ENCODE data around the gene CEP350.
"Not testable (repeated sequence)": the region's sequence is repeated elsewhere in the genome, so short reads cannot be mapped to it uniquely, and the experiment has no call there.

CEP350 gene

DNA sequence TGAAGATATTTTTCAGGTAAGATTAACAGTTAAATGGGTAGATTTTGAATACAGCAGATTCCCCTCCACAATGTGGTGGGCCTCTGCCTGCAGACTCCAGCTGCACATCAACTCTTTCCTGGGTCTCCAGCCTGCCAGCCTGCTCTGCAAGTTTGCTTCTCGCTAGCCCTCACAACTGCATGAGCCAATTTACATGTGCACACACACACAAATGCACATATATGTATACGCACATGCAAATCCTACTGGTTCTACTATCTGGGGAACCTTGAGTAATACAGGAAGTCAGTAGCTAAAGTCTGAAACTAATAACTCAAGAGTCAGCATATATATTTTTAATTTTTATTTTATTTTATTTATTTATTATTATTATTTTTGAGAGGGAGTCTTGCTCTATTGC lies 165.2 kb downstream of the CEP350 start:
- no peak overlapping the region for H3K4me3 ChIP-seq (ENCODE audit: low read length in 2 of 2)

DNA sequence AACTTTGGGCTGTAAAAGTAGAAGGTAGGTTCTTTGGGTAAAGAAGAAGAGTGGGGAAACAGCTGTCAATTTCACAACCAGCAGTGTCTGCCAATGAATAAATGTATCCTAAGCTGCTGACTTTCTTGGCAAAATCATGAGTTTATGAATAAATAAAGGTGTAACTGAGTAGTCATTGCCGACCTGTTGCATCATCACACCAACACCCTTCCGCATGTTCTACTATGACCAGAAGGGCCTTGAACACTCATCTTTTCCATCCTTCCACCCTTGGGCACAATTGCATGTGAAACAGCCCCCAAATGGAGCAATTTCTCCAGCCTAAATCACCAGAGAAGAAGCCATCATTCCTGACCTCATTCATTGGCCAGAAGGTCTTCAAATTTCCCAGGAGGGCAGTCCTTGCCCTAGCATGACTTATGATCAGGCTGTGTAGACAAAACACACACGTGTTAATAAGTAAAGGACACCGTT lies 168.9 kb downstream of the CEP350 start:
- H3K36me3 ChIP-seq (ENCODE audit: control insufficient read depth in 2 of 2, insufficient read depth in 2 of 2, low read length in 2 of 2), result no peaks in the 10 kb centered on the region
- H3K27ac ChIP-seq (ENCODE audit: low read length), result no peak overlapping the region
- no peaks in the 10 kb centered on the region for H3K27me3 ChIP-seq (ENCODE audit: control insufficient read depth in 1 of 2, insufficient read depth in 2 of 2, low read length in 2 of 2)
- no peak overlapping the region for H3K4me3 ChIP-seq (ENCODE audit: low read length in 2 of 2)
- no peak overlapping the region for H3K9ac ChIP-seq (ENCODE audit: low read length in 2 of 2)
- H3K4me1 ChIP-seq (ENCODE audit: control insufficient read depth, insufficient read depth, low read length), result no peaks in the 10 kb centered on the region
- H3K9me3 ChIP-seq (ENCODE audit: control insufficient read depth in 2 of 2, low read length in 2 of 2), result no peaks in the 10 kb centered on the region

More for the DNA sequence above, 165.2 kb downstream of the CEP350 start:
- Histone ChIP-seq H3K9me3 (ENCODE audit: control insufficient read depth in 2 of 2, low read length in 2 of 2) (no peaks in the 10 kb centered on the region), H3K36me3 (ENCODE audit: control insufficient read depth in 2 of 2, insufficient read depth in 2 of 2, low read length in 2 of 2) (no peaks in the 10 kb centered on the region), H3K4me1 (ENCODE audit: control insufficient read depth, insufficient read depth, low read length) (peaks cover 9% of the 10 kb centered on the region), H3K27ac (ENCODE audit: low read length) (no peak overlapping the region), H3K9ac (ENCODE audit: low read length in 2 of 2) (no peak overlapping the region), H3K27me3 (ENCODE audit: control insufficient read depth in 1 of 2, insufficient read depth in 2 of 2, low read length in 2 of 2) (no peaks in the 10 kb centered on the region)

DNA sequence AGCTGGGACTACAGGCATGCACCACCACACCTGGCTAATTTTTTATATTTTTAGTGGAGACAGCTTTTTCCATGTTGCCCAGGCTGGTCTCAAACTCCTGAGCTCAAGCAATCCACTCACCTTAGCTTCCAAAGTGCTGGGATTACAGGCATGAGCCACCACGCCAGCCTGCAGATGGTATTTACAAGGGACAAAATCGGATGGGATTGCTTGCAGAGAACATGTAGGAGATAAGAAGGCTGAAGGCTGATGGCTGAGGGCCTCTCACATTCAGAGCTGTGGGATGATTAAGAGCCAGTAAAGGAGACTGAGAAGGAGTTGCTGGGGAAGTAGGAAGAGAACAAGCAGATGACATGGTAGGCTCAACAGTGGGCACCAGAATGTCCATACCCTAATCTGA lies 176.0 kb downstream of the CEP350 start:
- Histone ChIP-seq H3K4me3 (ENCODE audit: low read length in 2 of 2) (no peak overlapping the region), H3K36me3 (ENCODE audit: control insufficient read depth in 2 of 2, insufficient read depth in 2 of 2, low read length in 2 of 2) (no peaks in the 10 kb centered on the region), H3K27ac (ENCODE audit: low read length) (no peak overlapping the region), H3K9me3 (ENCODE audit: control insufficient read depth in 2 of 2, low read length in 2 of 2) (no peaks in the 10 kb centered on the region), H3K27me3 (ENCODE audit: control insufficient read depth in 1 of 2, insufficient read depth in 2 of 2, low read length in 2 of 2) (no peaks in the 10 kb centered on the region), H3K9ac (ENCODE audit: low read length in 2 of 2) (no peak overlapping the region), H3K4me1 (ENCODE audit: control insufficient read depth, insufficient read depth, low read length) (peaks cover 3% of the 10 kb centered on the region)

DNA sequence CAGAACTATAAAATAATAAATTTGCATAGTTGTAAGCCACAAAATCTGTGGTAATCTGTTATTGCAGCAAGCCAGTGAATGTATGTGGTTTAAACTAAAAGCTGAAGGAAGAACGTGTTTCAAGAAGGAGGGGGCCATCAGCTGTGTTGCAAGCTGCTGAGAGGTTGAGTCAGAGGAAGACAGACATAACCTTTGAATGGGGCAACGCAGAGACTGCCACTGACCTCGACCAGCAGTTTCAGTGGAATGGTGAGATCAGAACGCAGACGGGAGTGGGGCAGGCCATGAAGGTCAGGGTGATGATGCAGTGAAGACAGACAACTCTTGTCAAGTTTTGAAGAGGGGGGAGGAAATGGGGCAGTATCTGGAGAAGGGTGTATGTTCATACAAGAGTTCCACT lies 176.9 kb downstream of the CEP350 start:
- H3K27ac ChIP-seq (ENCODE audit: low read length), result no peak overlapping the region
- peaks cover 0 to 2% of the 10 kb centered on the region in 2 donors for H3K9me3 ChIP-seq (ENCODE audit: control insufficient read depth in 2 of 2, low read length in 2 of 2)
- H3K9ac ChIP-seq (ENCODE audit: low read length in 2 of 2), result no peak overlapping the region
- H3K4me3 ChIP-seq (ENCODE audit: low read length in 2 of 2), result no peak overlapping the region
- H3K4me1 ChIP-seq (ENCODE audit: control insufficient read depth, insufficient read depth, low read length), result peaks cover 3% of the 10 kb centered on the region
- H3K36me3 ChIP-seq (ENCODE audit: control insufficient read depth in 2 of 2, insufficient read depth in 2 of 2, low read length in 2 of 2), result no peaks in the 10 kb centered on the region
- H3K27me3 ChIP-seq (ENCODE audit: control insufficient read depth in 1 of 2, insufficient read depth in 2 of 2, low read length in 2 of 2), result no peaks in the 10 kb centered on the region

- no peak overlapping the region for H3K9ac ChIP-seq (ENCODE audit: low read length in 2 of 2)
- H3K27me3 ChIP-seq (ENCODE audit: control insufficient read depth in 1 of 2, insufficient read depth in 2 of 2, low read length in 2 of 2), result no peaks in the 10 kb centered on the region
- no peaks in the 10 kb centered on the region for H3K36me3 ChIP-seq (ENCODE audit: control insufficient read depth in 2 of 2, insufficient read depth in 2 of 2, low read length in 2 of 2)
- peaks cover 0 to 3% of the 10 kb centered on the region in 2 donors for H3K9me3 ChIP-seq (ENCODE audit: control insufficient read depth in 2 of 2, low read length in 2 of 2)
- H3K4me3 ChIP-seq (ENCODE audit: low read length in 2 of 2), result no peak overlapping the region
- H3K4me1 ChIP-seq (ENCODE audit: control insufficient read depth, insufficient read depth, low read length), result peaks cover 3% of the 10 kb centered on the region
- no peak overlapping the region for H3K27ac ChIP-seq (ENCODE audit: low read length)
These were observed 178.6 kb downstream of the CEP350 start for GRCh38 chr1:180133193-180133592.

DNA sequence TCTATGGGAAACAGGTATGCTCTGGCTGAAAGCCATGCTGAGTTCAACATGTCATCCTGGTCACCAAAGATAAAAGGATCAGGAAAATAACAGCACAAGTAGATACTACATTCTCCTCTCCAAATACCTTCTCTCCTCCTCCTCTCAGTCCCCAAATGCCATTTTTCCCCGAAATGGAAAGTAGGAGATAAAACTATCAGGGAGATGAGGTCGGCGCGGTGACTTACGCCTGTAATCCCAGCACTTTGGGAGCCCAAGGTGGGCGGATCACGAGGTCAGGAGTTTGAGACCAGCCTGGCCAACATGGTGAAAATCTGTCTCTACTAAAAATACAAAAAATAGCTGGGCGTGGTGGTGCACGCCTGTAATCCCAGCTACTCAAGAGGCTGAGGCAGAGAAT lies 179.1 kb downstream of the CEP350 start:
- not testable (repeated sequence) for H3K27me3 ChIP-seq (ENCODE audit: control insufficient read depth in 1 of 2, insufficient read depth in 2 of 2, low read length in 2 of 2); H3K36me3 ChIP-seq (ENCODE audit: control insufficient read depth in 2 of 2, insufficient read depth in 2 of 2, low read length in 2 of 2); H3K4me3 ChIP-seq (ENCODE audit: low read length in 2 of 2); H3K9ac ChIP-seq (ENCODE audit: low read length in 2 of 2); H3K4me1 ChIP-seq (ENCODE audit: control insufficient read depth, insufficient read depth, low read length); H3K9me3 ChIP-seq (ENCODE audit: control insufficient read depth in 2 of 2, low read length in 2 of 2)
- peak overlapping the region; percentile 13 for H3K27ac ChIP-seq (ENCODE audit: low read length)

- Histone ChIP-seq H3K36me3 (ENCODE audit: control insufficient read depth in 2 of 2, insufficient read depth in 2 of 2, low read length in 2 of 2) (no peaks in the 10 kb centered on the region), H3K9ac (ENCODE audit: low read length in 2 of 2) (no peak overlapping the region), H3K27ac (ENCODE audit: low read length) (no peak overlapping the region), H3K27me3 (ENCODE audit: control insufficient read depth in 1 of 2, insufficient read depth in 2 of 2, low read length in 2 of 2) (no peaks in the 10 kb centered on the region), H3K4me3 (ENCODE audit: low read length in 2 of 2) (no peak overlapping the region), H3K9me3 (ENCODE audit: control insufficient read depth in 2 of 2, low read length in 2 of 2) (peaks cover 0 to 3% of the 10 kb centered on the region in 2 donors), H3K4me1 (ENCODE audit: control insufficient read depth, insufficient read depth, low read length) (peaks cover 3% of the 10 kb centered on the region)
These were observed 180.9 kb downstream of the CEP350 start for GRCh38 chr1:180135535-180135934.

GRCh38 chr1:180136331-180136967 lies 181.8 kb downstream of the CEP350 start:
- H3K36me3 ChIP-seq (ENCODE audit: control insufficient read depth in 2 of 2, insufficient read depth in 2 of 2, low read length in 2 of 2), result no peaks in the 10 kb centered on the region
- no peak overlapping the region for H3K4me3 ChIP-seq (ENCODE audit: low read length in 2 of 2)
- H3K27me3 ChIP-seq (ENCODE audit: control insufficient read depth in 1 of 2, insufficient read depth in 2 of 2, low read length in 2 of 2), result no peaks in the 10 kb centered on the region
- H3K4me1 ChIP-seq (ENCODE audit: control insufficient read depth, insufficient read depth, low read length), result peaks cover 3% of the 10 kb centered on the region
- H3K9me3 ChIP-seq (ENCODE audit: control insufficient read depth in 2 of 2, low read length in 2 of 2), result peaks cover 0 to 3% of the 10 kb centered on the region in 2 donors
- no peak overlapping the region for H3K9ac ChIP-seq (ENCODE audit: low read length in 2 of 2)
- H3K27ac ChIP-seq (ENCODE audit: low read length), result no peak overlapping the region

DNA sequence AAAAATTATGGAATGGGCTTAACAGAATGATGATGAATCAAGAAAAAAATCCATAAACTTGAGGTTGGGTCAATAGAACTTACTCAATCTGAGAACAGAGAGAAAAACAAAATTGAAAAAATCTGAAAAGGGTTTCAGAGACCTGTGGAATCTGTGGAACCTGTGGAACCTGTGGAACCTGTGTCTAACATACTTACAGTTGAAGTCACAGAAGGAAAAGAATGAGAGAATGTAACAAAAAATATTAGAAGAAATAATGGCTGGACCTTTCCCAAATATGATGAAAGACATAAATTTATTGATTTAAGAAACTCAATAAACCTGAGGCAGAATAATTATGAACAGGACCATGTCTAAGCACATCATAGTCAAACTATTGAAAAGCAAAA lies 182.4 kb downstream of the CEP350 start:
- H3K9me3 ChIP-seq (ENCODE audit: control insufficient read depth in 2 of 2, low read length in 2 of 2), result peaks cover 0 to 3% of the 10 kb centered on the region in 2 donors
- H3K27me3 ChIP-seq (ENCODE audit: control insufficient read depth in 1 of 2, insufficient read depth in 2 of 2, low read length in 2 of 2), result no peaks in the 10 kb centered on the region
- H3K9ac ChIP-seq (ENCODE audit: low read length in 2 of 2), result no peak overlapping the region
- no peaks in the 10 kb centered on the region for H3K36me3 ChIP-seq (ENCODE audit: control insufficient read depth in 2 of 2, insufficient read depth in 2 of 2, low read length in 2 of 2)
- H3K4me3 ChIP-seq (ENCODE audit: low read length in 2 of 2), result no peak overlapping the region
- no peak overlapping the region for H3K27ac ChIP-seq (ENCODE audit: low read length)
- peaks cover 3% of the 10 kb centered on the region for H3K4me1 ChIP-seq (ENCODE audit: control insufficient read depth, insufficient read depth, low read length)

- no peaks in the 10 kb centered on the region for H3K36me3 ChIP-seq (ENCODE audit: control insufficient read depth in 2 of 2, insufficient read depth in 2 of 2, low read length in 2 of 2)
- H3K4me1 ChIP-seq (ENCODE audit: control insufficient read depth, insufficient read depth, low read length), result peaks cover 3% of the 10 kb centered on the region
- no peaks in the 10 kb centered on the region for H3K27me3 ChIP-seq (ENCODE audit: control insufficient read depth in 1 of 2, insufficient read depth in 2 of 2, low read length in 2 of 2)
- no peak overlapping the region for H3K27ac ChIP-seq (ENCODE audit: low read length)
- peaks cover 0 to 3% of the 10 kb centered on the region in 2 donors for H3K9me3 ChIP-seq (ENCODE audit: control insufficient read depth in 2 of 2, low read length in 2 of 2)
- H3K4me3 ChIP-seq (ENCODE audit: low read length in 2 of 2), result no peak overlapping the region
- no peak overlapping the region for H3K9ac ChIP-seq (ENCODE audit: low read length in 2 of 2)
These were observed 183.2 kb downstream of the CEP350 start for GRCh38 chr1:180137776-180138175.

DNA sequence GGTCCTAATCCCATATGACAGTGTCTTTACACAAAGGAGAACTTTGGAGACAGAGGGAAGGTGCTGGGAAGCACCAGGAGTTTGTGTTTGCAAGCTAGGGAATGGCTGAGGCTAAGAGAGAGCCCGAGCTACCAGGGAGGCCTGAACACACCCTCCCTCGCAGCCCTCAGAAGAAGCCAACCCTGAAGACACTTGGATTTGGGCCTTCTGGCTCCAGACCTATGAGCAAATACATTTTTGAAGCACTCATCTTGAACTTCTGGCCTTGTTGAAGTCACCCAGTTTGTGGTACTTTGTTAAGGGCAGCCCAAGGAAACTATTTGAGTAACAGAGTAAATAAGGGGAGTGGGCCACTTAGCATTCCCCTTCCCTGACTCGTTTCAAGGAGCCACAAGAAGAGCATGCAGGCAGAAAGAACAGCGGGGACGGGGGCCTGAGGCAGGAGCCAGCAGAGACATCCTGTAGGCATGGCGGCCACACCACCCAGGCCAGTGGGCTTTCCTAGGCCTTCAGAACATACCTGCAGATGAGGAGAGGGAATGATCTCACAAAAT lies 186.8 kb downstream of the CEP350 start:
- Histone ChIP-seq H3K36me3 (ENCODE audit: control insufficient read depth in 2 of 2, insufficient read depth in 2 of 2, low read length in 2 of 2) (no peaks in the 10 kb centered on the region), H3K9ac (ENCODE audit: low read length in 2 of 2) (no peak overlapping the region), H3K27ac (ENCODE audit: low read length) (no peak overlapping the region), H3K4me3 (ENCODE audit: low read length in 2 of 2) (no peak overlapping the region), H3K27me3 (ENCODE audit: control insufficient read depth in 1 of 2, insufficient read depth in 2 of 2, low read length in 2 of 2) (no peaks in the 10 kb centered on the region), H3K9me3 (ENCODE audit: control insufficient read depth in 2 of 2, low read length in 2 of 2) (peaks cover 0 to 1% of the 10 kb centered on the region in 2 donors), H3K4me1 (ENCODE audit: control insufficient read depth, insufficient read depth, low read length) (peaks cover 3% of the 10 kb centered on the region)
